Measurements from ENCODE around the gene CCDC197. TPM values are rescaled to one million over a fixed set of nuclear protein-coding genes. Genes with fewer than 3 reads are reported as not detected.

CCDC197 gene
- total RNA-seq, 1 donor from 2014 or later = not detected

GRCh38 chr14:93960774-93961438 is 36.2 kb upstream of the CCDC197 start:
- Mint-ChIP-seq H3K27ac (ENCODE audit: unreplicated experiment) (no peak overlapping the region), H3K27me3 (ENCODE audit: unreplicated experiment) (peaks cover 9% of the 10 kb centered on the region)
- TF ChIP-seq CTCF (IDR thresholded peaks at IDR 0.05; ENCODE audit: unreplicated experiment) = no peak

GRCh38 chr14:93961620-93962019 is 35.5 kb upstream of the CCDC197 start:
- H3K4me3 Mint-ChIP-seq (ENCODE audit: unreplicated experiment) = peak overlapping the region; percentile 1
- no peaks in the 10 kb centered on the region for H3K9me3 Mint-ChIP-seq (ENCODE audit: unreplicated experiment)
- TF ChIP-seq CTCF (IDR thresholded peaks at IDR 0.05; ENCODE audit: unreplicated experiment) = no peak
- peak overlapping the region; percentile 88 for H3K27ac Mint-ChIP-seq (ENCODE audit: unreplicated experiment)
- no peaks in the 10 kb centered on the region for H3K36me3 Mint-ChIP-seq (ENCODE audit: low read depth, unreplicated experiment)
- H3K27me3 Mint-ChIP-seq (ENCODE audit: unreplicated experiment) = peaks cover 7% of the 10 kb centered on the region
- no peak for DNase-seq (ENCODE audit: low spot score)
- peaks cover 28% of the 10 kb centered on the region for H3K4me1 Mint-ChIP-seq (ENCODE audit: unreplicated experiment)

More at GRCh38 chr14:93960774-93961438, 36.2 kb upstream of the CCDC197 start:
- H3K36me3 Mint-ChIP-seq (ENCODE audit: low read depth, unreplicated experiment) = no peaks in the 10 kb centered on the region
- H3K4me3 Mint-ChIP-seq (ENCODE audit: unreplicated experiment) = no peak overlapping the region
- peaks cover 28% of the 10 kb centered on the region for H3K4me1 Mint-ChIP-seq (ENCODE audit: unreplicated experiment)
- DNase-seq (ENCODE audit: low spot score) = no peak
- H3K9me3 Mint-ChIP-seq (ENCODE audit: unreplicated experiment) = no peaks in the 10 kb centered on the region

- Mint-ChIP-seq H3K4me1 (ENCODE audit: unreplicated experiment) (peaks cover 28% of the 10 kb centered on the region), H3K36me3 (ENCODE audit: low read depth, unreplicated experiment) (no peaks in the 10 kb centered on the region), H3K27me3 (ENCODE audit: unreplicated experiment) (peaks cover 7% of the 10 kb centered on the region), H3K4me3 (ENCODE audit: unreplicated experiment) (no peak overlapping the region), H3K9me3 (ENCODE audit: unreplicated experiment) (no peaks in the 10 kb centered on the region), H3K27ac (ENCODE audit: unreplicated experiment) (no peak overlapping the region)
- no peak for TF ChIP-seq CTCF (IDR thresholded peaks at IDR 0.05; ENCODE audit: unreplicated experiment)
- no peak for DNase-seq (ENCODE audit: low spot score)
Measured at GRCh38 chr14:93962701-93963601, 34.1 kb upstream of the CCDC197 start.

GRCh38 chr14:93963692-93964091 is 33.4 kb upstream of the CCDC197 start:
- no peaks in the 10 kb centered on the region for H3K36me3 Mint-ChIP-seq (ENCODE audit: low read depth, unreplicated experiment)
- H3K27ac Mint-ChIP-seq (ENCODE audit: unreplicated experiment) = no peak overlapping the region
- no peak for TF ChIP-seq CTCF (IDR thresholded peaks at IDR 0.05; ENCODE audit: unreplicated experiment)
- DNase-seq (ENCODE audit: low spot score) = no peak
- no peak overlapping the region for H3K4me3 Mint-ChIP-seq (ENCODE audit: unreplicated experiment)
- H3K27me3 Mint-ChIP-seq (ENCODE audit: unreplicated experiment) = peaks cover 7% of the 10 kb centered on the region
- H3K4me1 Mint-ChIP-seq (ENCODE audit: unreplicated experiment) = peaks cover 28% of the 10 kb centered on the region
- H3K9me3 Mint-ChIP-seq (ENCODE audit: unreplicated experiment) = no peaks in the 10 kb centered on the region

GRCh38 chr14:93964281-93964680 is 32.8 kb upstream of the CCDC197 start:
- Mint-ChIP-seq H3K27ac (ENCODE audit: unreplicated experiment) (no peak overlapping the region), H3K9me3 (ENCODE audit: unreplicated experiment) (no peaks in the 10 kb centered on the region), H3K4me3 (ENCODE audit: unreplicated experiment) (no peak overlapping the region), H3K4me1 (ENCODE audit: unreplicated experiment) (peaks cover 24% of the 10 kb centered on the region), H3K36me3 (ENCODE audit: low read depth, unreplicated experiment) (no peaks in the 10 kb centered on the region), H3K27me3 (ENCODE audit: unreplicated experiment) (peaks cover 7% of the 10 kb centered on the region)
- TF ChIP-seq CTCF (IDR thresholded peaks at IDR 0.05; ENCODE audit: unreplicated experiment) = no peak
- no peak for DNase-seq (ENCODE audit: low spot score)

Data from endothelial cell (in vitro differentiated cells).